ENCODE measurements around the gene C1QTNF9B. TPM values are rescaled to one million over a fixed set of nuclear protein-coding genes. Genes with fewer than 3 reads are reported as not detected.
A peak's percentile ranks its signal among the peaks of the same experiment; 100 is the strongest.

The C1QTNF9B gene
- total RNA-seq, 2 donors from 2014 or later: not detected

DNA sequence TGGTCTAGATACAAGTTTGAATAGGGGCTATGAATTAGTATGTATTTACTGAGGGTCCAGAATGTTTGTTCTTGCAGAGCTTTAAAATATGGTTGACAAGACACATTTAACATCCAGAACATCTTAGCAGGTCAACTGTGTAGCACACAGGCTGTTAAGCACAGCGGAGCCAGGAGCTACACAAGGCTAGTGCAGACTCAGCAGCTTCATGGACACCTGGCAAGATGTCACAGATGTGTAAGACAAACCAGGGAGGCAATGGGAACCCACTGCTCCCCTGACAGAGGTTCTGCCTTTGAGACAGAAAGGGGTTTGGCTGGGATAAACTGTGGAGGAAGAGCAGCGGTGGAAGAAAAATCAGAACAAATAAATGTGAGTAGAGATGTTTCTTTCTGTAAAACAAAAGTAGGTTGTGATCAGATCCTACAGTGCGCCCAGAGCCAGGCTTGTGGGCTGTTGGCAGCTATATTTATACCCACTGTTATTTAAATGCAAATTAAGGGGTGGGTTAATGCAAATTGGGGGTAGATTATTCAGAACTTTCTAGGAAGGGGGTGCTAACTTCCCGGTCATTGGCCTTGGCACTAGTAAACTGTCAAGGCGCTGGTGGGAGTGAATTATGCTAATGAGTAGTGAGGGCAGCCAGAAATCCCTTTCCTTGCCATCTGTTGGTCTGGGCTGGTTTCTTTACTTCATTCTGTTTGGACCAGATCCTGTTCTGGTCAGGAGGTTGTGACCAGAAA, 41.1 kb downstream of the C1QTNF9B start:
- Mint-ChIP-seq H3K4me1 (no peaks in the 10 kb centered on the region), H3K27ac (no peak overlapping the region), H3K9me3 (no peaks in the 10 kb centered on the region), H3K27me3 (no peaks in the 10 kb centered on the region), H3K4me3 (no peak overlapping the region), H3K36me3 (ENCODE audit: low read depth) (peaks cover 13% of the 10 kb centered on the region)
- no peak for ATAC-seq (replicated peaks)

- H3K27me3 Mint-ChIP-seq: no peaks in the 10 kb centered on the region
- H3K4me1 Mint-ChIP-seq: no peaks in the 10 kb centered on the region
- H3K27ac Mint-ChIP-seq: no peak overlapping the region
- peaks cover 6% of the 10 kb centered on the region for H3K36me3 Mint-ChIP-seq (ENCODE audit: low read depth)
- H3K4me3 Mint-ChIP-seq: no peak overlapping the region
- ATAC-seq (replicated peaks): no peak
- H3K9me3 Mint-ChIP-seq: no peaks in the 10 kb centered on the region
Measured at GRCh38 chr13:23855360-23855759, 41.9 kb downstream of the C1QTNF9B start.

GRCh38 chr13:23852351-23852750, 45.0 kb downstream of the C1QTNF9B start:
- no peak overlapping the region for H3K27ac Mint-ChIP-seq
- H3K36me3 Mint-ChIP-seq (ENCODE audit: low read depth): peaks cover 6% of the 10 kb centered on the region
- no peaks in the 10 kb centered on the region for H3K27me3 Mint-ChIP-seq
- no peak overlapping the region for H3K4me3 Mint-ChIP-seq
- no peaks in the 10 kb centered on the region for H3K9me3 Mint-ChIP-seq
- H3K4me1 Mint-ChIP-seq: no peaks in the 10 kb centered on the region
- ATAC-seq (replicated peaks): no peak

DNA sequence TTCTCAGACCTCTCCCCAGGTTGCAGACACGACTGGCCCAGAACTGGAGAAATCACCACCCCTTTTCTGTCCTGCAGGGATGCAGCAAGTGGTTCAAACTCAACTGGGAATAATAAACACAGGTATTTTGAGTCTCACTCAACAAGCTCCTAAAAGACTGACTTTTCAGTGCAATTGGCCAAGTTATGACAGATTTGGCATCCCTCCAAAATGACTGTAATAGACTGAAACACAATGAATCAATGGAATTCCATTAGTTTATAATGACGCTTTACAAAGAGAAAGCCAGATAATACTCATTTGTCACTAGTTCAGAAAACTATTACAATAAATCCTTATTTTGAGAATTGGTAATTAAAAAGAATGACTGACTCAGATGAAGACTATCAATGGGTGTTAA, 46.2 kb downstream of the C1QTNF9B start:
- H3K9me3 Mint-ChIP-seq: no peaks in the 10 kb centered on the region

GRCh38 chr13:23850134-23850533, 47.2 kb downstream of the C1QTNF9B start:
- Mint-ChIP-seq H3K4me1 (no peaks in the 10 kb centered on the region), H3K27ac (no peak overlapping the region), H3K9me3 (no peaks in the 10 kb centered on the region), H3K27me3 (no peaks in the 10 kb centered on the region), H3K36me3 (ENCODE audit: low read depth) (peaks cover 4% of the 10 kb centered on the region), H3K4me3 (no peak overlapping the region)
- no peak for ATAC-seq (replicated peaks)

More for the DNA sequence above, 46.2 kb downstream of the C1QTNF9B start:
- Mint-ChIP-seq H3K27me3 (no peaks in the 10 kb centered on the region), H3K27ac (no peak overlapping the region), H3K36me3 (ENCODE audit: low read depth) (peaks cover 5% of the 10 kb centered on the region), H3K4me3 (no peak overlapping the region), H3K4me1 (no peaks in the 10 kb centered on the region)
- no peak for ATAC-seq (replicated peaks)

- H3K27me3 Mint-ChIP-seq: no peaks in the 10 kb centered on the region
- peaks cover 4% of the 10 kb centered on the region for H3K36me3 Mint-ChIP-seq (ENCODE audit: low read depth)
- H3K4me3 Mint-ChIP-seq: no peak overlapping the region
- no peak overlapping the region for H3K27ac Mint-ChIP-seq
- H3K4me1 Mint-ChIP-seq: no peaks in the 10 kb centered on the region
- H3K9me3 Mint-ChIP-seq: no peaks in the 10 kb centered on the region
- no peak for ATAC-seq (replicated peaks)
Measured at GRCh38 chr13:23849670-23850069, 47.6 kb downstream of the C1QTNF9B start.

GRCh38 chr13:23848646-23849141, 48.6 kb downstream of the C1QTNF9B start:
- peaks cover 6% of the 10 kb centered on the region for H3K4me1 Mint-ChIP-seq
- H3K27me3 Mint-ChIP-seq: no peaks in the 10 kb centered on the region
- no peaks in the 10 kb centered on the region for H3K9me3 Mint-ChIP-seq
- ATAC-seq (replicated peaks): no peak
- peaks cover 4% of the 10 kb centered on the region for H3K36me3 Mint-ChIP-seq (ENCODE audit: low read depth)
- H3K27ac Mint-ChIP-seq: no peak overlapping the region
- no peak overlapping the region for H3K4me3 Mint-ChIP-seq

- Mint-ChIP-seq H3K4me3 (no peak overlapping the region), H3K9me3 (no peaks in the 10 kb centered on the region), H3K27me3 (no peaks in the 10 kb centered on the region), H3K36me3 (ENCODE audit: low read depth) (peaks cover 4% of the 10 kb centered on the region), H3K27ac (no peak overlapping the region), H3K4me1 (peaks cover 9% of the 10 kb centered on the region)
- no peak for ATAC-seq (replicated peaks)
Measured at GRCh38 chr13:23848019-23848418, 49.3 kb downstream of the C1QTNF9B start.

- H3K27ac Mint-ChIP-seq: no peak overlapping the region
- H3K27me3 Mint-ChIP-seq: no peaks in the 10 kb centered on the region
- H3K4me3 Mint-ChIP-seq: no peak overlapping the region
- peaks cover 4% of the 10 kb centered on the region for H3K36me3 Mint-ChIP-seq (ENCODE audit: low read depth)
- no peaks in the 10 kb centered on the region for H3K9me3 Mint-ChIP-seq
- H3K4me1 Mint-ChIP-seq: peaks cover 9% of the 10 kb centered on the region
- ATAC-seq (replicated peaks): no peak
Measured at GRCh38 chr13:23847497-23847896, 49.8 kb downstream of the C1QTNF9B start.

GRCh38 chr13:23845105-23845725, 52.1 kb downstream of the C1QTNF9B start:
- Mint-ChIP-seq H3K4me1 (peaks cover 9% of the 10 kb centered on the region), H3K27ac (no peak overlapping the region), H3K4me3 (no peak overlapping the region), H3K36me3 (ENCODE audit: low read depth) (peaks cover 15% of the 10 kb centered on the region), H3K9me3 (no peaks in the 10 kb centered on the region), H3K27me3 (no peaks in the 10 kb centered on the region)
- no peak for ATAC-seq (replicated peaks)

DNA sequence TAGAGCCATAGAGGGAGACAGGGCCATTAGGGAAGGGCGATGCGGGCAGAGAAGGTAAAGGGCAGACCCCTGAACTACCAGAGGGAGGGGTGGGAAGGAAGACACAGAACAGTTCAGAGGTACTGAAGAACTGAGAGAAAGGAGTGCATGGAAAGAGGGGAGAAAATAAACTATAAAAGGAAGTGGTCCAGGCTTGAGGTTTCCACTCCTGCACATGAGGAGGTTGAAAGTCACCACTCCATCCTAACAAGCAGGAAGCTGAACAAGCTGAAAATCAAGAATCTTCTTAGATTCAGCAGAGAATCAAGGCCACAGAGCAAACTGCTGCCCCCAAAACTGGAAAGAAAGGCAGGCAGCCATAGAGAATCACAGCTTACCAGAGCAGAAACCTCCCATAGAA, 53.2 kb downstream of the C1QTNF9B start:
- no peak for ATAC-seq (replicated peaks)
- peaks cover 15% of the 10 kb centered on the region for H3K36me3 Mint-ChIP-seq (ENCODE audit: low read depth)
- no peak overlapping the region for H3K4me3 Mint-ChIP-seq
- peak overlapping the region; percentile 26 for H3K27ac Mint-ChIP-seq
- H3K27me3 Mint-ChIP-seq: no peaks in the 10 kb centered on the region
- H3K4me1 Mint-ChIP-seq: peaks cover 9% of the 10 kb centered on the region
- no peaks in the 10 kb centered on the region for H3K9me3 Mint-ChIP-seq

DNA sequence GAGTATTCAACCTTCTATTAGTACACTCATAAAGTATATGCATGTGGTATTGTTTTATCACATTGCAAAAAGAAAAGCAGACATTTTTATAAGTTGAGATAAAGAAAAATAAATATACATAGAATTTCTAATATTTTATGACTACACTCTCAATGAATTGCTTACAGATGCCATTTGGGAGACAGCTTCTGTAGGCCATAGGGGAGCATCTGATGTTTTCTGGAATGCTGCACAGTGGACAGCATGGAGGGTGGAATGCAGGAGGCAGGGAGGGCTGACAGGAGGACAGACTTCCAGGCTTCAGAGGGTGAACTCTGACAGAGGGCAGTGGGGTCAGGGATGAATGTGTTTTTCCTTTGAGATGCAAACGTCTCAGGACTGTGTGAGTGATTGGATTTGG, 53.9 kb downstream of the C1QTNF9B start:
- no peak for ATAC-seq (replicated peaks)
- Mint-ChIP-seq H3K27me3 (no peaks in the 10 kb centered on the region), H3K9me3 (no peaks in the 10 kb centered on the region)

DNA sequence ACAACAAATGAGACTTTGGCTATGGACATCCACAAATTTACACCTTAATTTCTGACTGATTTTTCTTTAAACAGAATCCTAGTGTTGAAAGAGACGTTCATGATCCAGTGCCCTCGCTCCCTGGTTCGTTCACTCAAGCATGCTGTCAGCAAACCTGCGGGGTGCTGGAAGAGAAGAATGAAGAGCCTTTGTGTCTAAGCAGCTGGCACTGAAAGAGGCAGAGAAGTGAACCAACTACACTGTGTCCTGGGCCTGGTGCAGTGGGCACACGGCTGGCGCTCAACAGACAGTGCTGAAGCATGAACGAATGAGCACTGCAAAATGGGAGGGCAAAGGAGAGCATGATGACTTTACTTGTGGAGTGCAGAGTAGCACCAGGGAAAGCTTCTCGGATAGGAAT, 54.9 kb downstream of the C1QTNF9B start:
- H3K27me3 Mint-ChIP-seq: no peaks in the 10 kb centered on the region
- H3K4me3 Mint-ChIP-seq: no peak overlapping the region
- peaks cover 15% of the 10 kb centered on the region for H3K36me3 Mint-ChIP-seq (ENCODE audit: low read depth)
- no peak overlapping the region for H3K27ac Mint-ChIP-seq
- no peak for ATAC-seq (replicated peaks)
- H3K9me3 Mint-ChIP-seq: no peaks in the 10 kb centered on the region
- H3K4me1 Mint-ChIP-seq: peaks cover 9% of the 10 kb centered on the region

More for the DNA sequence above, 53.9 kb downstream of the C1QTNF9B start:
- Mint-ChIP-seq H3K4me3 (no peak overlapping the region), H3K4me1 (peaks cover 9% of the 10 kb centered on the region), H3K36me3 (ENCODE audit: low read depth) (peaks cover 15% of the 10 kb centered on the region), H3K27ac (peak overlapping the region; percentile 26)

Data from activated T-helper 17 cell treated with anti-CD3 and anti-CD28 coated beads, Interleukin-2, amount 50 U/mL, for 72 hours (primary cell).